ENCODE data around the gene TAC3.
"Not testable (repeated sequence)": the region's sequence is repeated elsewhere in the genome, so short reads cannot be mapped to it uniquely, and the experiment has no call there.

TAC3 gene

DNA sequence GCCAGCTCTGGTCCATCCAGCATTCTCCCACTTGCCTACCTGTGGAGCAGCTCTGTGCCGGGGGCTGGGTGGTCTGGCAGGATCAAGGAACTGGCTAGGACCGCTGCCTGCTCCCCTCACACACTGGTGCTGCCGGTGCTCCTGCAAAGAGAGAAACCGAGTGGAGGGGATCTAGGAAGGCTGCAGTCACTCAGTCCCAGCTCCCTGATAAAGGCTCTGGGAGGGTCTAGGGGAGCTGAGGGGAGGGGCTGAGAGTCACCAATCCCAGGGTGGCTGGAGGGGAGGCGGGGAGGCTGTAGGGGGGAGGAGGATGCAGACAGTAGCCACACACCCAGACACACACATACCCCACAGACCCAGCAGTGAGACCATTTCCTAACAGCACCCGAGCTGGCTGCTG is at the start of gene TAC3:
Gene TAC3, minus strand, starts transcription at position 182 of the 400 bp plus-strand sequence. CDS start 732 bp downstream, outside the sequence.
- no peak for DNase-seq

DNA sequence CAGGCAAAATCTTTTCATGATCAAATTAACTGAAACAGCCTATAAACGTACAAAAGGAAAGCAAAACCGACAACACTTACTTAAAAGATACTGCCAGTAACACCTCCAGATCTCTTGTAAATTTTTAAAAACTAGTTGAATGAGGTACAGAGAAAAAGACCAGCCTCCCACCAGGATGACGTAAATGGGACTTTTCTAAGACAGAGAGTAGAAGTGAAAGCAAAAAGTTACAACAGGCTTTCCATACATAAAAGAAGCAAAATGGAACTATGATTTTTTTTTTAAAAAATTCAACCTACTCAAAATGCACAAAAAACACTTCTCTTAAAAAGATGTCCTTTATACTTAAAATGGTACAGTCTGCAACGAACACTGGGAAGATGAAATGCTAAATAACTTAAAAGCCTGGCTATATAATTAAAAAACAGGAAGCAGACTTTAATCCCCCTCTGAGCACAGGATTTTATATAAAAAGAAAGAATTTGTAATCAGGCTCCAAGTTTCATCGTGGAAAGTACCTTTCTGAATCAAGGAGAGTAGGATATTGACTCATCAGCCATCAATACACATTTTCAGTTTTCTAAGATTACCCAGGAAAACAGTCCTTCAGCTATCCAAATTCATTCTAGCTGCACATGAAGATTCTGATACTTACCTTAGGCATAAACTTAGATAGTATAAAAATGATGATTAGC is 47.8 kb upstream of the TAC3 start:
- peak; percentile 9 to 68 for DNase-seq

DNA sequence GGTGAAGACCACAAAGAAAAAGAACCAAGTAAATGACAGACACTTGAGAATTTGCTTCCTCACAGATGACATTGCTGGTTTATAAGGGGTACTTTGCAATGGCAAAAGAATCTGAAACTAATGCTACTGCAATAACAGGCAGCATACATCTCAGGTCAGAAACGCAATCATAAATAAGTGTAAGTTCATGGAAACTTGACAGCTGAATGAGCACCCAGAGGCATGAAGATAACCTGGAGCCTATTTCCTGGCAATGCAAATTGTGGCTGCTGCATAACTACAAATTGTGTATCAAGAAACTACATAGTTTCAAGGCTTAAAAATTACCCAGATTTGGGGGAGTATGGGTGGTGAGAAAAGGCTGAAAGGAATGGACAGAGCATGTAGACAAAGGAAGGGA is 42.1 kb upstream of the TAC3 start:
- no peak for DNase-seq

DNA sequence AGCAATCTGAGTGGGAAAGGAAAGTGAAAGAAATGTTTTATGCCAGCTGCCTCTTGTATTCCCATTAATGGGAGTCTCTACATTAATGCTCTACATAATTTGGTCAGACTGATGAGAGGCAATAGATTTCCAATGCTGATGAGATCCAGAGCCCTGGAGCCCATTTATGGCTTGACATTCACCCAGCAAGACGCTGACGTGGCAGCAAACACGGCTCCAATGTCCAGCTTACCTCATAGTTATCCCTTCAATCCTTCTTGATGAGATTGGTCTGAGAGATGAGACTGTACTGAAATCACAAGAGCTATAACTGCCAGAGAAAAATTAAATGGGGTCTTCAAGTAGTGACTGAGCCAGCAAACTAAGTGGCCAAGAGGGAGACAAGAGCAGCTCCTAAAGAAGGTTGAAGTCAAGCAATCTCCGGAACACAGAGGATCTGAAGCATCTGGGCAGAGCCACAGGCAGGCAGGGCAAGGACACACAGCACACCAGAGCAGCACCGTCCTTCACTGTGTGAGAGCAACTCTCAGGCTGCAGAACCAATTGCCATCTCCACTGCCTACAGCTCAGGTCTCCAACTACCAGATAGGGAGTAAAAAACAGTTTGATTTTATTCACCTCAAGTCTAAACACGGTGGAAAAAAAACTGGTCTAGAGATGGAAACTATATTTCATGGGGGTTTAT is 40.9 kb upstream of the TAC3 start:
- no peak for DNase-seq

DNA sequence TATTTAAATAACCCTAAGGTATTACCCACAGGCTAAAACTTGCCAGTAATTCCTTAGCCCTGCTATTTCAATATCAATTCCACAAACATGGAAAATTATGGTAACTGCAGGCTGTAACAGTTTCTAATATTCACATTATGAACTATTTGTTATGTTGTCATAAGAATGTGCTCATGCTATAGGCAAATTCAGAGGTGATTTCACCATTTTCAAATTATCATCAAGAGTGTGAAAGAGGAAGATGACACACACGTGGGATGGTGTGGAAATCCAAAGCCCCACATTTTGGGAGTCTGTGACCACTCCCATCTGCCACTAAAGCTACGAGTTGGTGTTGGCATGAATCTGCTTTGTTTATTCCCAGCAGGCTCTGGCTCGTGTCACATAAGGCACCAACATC is 39.5 kb upstream of the TAC3 start:
- DNase-seq, result no peak

DNA sequence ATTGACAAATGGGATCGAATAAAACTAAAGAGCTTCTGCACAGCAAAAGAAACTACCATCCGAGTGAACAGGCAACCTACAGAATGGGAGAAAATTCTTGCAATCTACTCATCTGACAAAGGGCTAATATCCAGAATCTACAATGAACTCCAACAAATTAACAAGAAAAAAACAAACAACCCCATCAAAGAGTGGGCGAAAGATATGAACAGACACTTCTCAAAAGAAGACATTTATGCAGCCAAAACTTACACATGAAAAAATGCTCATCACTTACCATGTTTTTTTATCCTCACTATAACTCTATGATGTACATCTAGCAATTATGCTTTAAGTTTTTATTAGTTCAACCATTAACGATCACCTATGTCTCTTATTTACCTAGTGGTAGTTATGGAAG is 37.6 kb upstream of the TAC3 start:
- DNase-seq, result not testable (repeated sequence)

DNA sequence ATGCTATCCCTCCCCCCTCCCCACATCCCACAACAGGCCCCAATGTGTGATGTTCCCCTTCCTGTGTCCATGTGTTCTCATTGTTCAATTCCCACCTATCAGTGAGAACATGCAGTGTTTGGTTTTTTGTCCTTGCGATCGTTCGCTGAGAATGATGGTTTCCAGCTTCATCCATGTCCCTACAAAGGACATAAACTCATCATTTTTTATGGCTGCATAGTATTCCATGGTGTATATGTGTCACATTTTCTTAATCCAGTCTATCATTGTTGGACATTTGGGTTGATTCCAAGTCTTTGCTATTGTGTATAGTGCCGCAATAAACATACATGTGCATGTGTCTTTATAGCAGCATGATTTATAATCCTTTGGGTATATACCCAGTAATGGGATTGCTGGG is 36.8 kb upstream of the TAC3 start:
- DNase-seq, result not testable (repeated sequence)

DNA sequence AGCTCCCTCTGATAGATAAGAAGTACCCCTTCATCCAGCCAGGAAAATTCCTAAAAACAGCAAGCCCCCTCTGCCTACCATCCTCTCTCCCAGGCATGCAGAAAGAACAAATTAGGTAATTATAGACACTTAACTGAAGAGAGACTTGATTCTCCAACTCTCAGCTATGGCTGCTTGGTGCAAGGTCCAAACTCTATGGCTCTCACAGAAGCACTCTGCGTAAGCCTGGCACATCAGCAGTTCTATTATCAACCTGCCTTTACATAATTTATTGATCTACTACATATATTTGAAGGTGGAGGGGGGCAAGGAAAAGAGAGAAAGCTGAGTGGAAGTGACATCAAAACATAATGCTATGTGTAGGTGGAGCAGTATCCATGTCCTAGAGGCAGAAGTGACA is 34.7 kb upstream of the TAC3 start:
- DNase-seq, result no peak

DNA sequence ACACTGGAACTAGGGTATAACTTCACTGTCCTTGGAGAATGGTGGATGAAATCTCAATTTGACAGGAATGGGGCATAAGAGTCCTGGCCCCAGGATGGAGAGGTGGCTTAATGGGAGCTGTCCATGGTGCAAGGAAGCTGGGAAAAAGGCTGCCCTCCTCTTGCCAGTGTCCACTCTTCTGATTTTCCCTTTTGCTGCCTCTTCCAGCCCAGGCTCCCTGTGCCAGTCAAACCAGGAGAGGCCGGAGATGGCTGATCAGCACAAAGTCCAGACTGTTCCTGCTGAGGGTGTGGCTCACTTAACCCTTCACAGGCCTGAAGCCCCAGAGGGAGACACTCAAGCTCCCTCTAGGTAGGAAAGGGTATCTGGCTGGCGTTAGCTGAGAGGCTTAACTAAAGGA is 33.6 kb upstream of the TAC3 start, which contains the start of gene MYO1A:
Gene MYO1A, minus strand, starts transcription at position 240 of the 400 bp plus-strand sequence. CDS start 1,806 bp downstream, outside the sequence.
- DNase-seq, result no peak

DNA sequence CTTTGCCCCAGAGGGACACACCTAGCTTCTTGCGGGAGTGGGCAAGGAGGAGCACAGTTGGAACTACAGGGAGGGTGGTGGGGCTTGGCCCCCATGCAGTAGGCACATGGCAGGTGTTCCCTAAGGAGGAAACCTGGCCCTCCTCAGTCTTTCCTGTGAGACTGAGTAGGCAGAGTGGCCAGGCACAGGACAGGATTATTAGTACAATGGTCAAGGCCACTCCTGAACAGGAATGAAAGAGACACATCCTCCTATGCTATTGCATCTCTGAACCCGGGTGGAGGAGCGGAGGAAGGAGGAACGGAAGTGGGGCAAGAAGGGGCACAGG is 32.8 kb upstream of the TAC3 start:
- DNase-seq, result no peak

DNA sequence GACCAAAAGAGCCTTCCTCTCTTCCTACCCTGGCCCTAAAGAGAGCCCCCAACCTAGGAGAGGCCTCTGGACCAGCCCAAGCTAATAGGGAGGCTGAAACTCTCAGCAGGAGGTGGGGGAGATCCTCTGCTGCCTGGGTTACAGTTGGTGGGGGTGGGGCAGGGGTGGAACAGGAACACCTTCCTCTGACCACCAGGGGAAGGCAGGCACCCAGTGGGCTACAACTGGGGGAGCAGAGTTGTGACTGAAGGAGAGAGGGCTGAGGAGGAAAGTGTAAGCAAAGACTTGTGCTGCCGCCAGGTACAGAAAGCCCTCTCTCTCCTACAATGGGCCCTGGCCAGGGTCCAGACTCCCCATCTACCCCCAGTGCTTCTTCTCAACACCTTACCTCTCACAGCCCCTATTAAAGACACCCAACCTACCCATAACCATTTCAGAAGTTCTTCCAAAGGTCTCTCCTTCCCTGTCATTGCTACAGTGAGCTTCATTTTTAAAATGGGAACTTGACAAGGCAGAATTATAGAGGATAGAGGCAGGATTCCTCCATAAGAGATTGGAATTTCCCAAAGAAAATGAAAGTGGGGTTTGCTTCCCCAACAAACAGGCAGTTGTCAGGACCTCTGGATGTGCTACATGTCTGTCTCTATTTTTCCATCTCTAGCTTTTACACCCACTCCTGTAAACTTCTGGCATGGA is 32.2 kb upstream of the TAC3 start:
- DNase-seq, result no peak

DNA sequence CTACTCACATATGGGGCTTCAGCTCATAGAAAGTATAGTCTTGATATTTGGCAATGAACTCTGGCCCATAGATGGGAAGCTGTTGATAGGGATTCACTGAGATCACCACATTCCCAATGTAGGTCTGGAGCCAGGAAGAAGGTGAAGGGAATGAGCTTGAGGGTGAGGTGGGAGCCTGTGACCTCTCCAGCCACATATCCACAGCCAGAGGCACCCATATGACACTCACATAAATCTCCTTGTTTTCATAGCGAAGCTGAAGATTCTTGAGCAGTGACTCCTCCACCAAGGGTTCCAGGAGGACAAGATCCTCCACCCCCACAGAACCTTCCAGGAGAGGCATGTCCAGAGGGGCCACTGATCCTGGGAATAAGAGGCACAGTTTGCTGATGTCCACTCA is 31.7 kb upstream of the TAC3 start:
- DNase-seq, result no peak

DNA sequence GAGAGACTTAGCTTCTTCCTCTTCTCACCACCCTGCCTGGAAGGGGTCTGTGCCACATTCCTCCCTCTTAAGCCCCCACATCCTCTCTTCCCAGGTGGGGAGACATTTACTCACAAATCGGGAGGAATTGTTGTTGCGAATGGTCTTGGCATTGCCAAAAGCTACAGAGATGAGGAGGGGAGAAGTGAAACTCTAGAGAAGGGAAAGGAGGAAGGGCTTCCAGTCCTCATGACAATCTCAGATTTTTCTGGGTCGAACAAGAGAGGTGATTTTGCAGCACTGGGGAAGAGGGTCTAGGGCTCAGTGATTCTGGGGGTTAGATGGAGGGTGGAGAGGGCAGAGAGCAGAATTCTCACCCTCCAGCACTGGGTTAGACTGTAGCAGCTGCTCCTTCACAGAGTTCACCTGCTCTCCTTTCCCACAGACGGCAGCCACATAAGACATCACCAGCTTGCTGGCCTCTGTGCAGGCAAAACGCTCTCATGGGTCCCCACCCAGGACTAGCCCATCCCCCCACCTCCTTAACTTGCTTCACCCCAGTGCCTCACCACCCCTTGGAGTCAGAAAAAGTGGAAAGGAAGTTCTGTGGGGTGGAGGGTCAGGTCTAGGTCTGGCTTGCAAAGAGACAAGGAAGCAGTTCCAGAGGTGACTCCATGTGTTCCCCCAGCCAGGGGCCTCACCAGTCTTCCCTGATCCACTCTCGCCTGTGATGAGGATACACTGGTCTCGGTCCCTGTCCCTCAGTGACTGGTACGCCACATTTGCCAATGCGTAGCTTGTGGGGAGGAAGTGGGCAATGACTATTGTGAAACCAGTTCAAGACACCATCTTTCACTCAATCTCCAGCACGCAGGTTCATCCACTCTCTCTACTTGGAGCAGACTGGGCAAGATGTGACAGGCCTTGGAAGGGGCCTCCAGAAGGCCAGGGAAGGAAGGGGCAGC is 30.9 kb upstream of the TAC3 start:
- DNase-seq, result no peak

DNA sequence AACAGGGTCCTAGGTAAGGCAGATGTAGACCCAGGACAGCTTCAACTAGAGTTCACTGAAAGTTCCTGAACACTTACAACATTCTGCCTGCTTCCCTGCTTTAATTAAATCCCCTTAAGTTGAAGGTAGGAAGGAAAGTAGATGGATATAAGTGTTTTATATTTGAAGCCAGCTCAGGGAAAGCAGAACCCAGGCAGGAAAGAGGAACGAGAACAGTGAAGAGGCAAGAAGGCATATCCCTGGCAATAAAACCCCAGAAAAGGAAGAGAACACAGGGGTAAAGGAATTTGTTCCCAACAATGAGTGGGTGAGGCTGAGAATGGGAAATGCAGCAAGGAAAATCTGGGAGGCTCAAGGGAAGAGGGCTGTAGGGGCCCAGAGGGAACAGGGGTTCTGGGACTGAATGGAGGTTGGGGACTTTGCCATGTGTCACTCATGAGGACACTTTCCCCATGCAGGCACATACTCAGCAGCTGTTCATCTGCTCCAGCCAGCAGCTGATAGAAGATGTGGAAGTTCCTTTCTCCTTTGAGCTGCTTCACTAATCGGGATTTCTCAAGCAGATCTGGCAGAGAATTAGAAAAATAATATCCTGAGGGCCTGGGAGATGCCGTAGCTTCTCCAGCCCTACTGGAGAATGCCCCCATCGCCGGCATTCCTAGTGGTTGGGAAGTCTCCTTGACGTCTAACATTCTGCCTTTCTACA is 29.9 kb upstream of the TAC3 start:
- DNase-seq, result no peak

DNA sequence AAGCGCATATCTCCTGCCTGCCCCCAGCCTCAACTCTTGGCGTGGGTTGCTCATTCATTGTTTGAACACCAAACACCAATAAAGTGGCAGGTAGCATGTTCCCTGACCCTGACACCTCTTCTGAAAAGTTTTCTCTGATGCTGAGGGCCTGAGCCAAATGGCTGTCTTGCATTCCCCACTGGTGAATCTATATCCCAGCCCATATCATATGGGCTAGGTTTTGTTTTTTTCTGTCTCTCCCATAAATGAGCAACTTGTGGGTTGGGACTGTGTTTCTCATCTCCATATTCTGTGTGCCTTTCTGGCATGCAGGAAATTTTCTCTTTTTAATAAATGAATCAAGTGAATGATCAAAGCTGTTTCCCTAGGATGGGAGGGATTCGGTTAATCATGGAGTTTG is 28.6 kb upstream of the TAC3 start:
- no peak for DNase-seq

DNA sequence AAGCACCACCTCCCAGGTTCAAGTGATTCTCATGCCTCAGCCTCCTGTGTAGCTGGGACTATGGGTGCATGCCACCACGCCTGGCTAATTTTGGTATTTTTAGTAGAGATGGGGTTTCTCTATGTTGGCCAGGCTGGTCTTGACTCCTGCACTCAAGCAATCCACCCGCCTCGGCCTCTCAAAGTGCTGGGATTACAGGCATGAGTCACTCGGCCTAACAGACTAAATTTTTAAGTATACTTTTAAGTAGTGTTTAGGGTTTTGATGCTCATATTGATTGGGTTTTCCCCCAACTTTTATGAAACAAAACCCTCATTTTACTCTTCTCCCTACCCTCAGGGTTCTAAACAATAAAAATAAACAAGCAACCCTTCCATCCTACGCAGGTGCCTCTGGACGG is 28.1 kb upstream of the TAC3 start:
- no peak for DNase-seq

DNA sequence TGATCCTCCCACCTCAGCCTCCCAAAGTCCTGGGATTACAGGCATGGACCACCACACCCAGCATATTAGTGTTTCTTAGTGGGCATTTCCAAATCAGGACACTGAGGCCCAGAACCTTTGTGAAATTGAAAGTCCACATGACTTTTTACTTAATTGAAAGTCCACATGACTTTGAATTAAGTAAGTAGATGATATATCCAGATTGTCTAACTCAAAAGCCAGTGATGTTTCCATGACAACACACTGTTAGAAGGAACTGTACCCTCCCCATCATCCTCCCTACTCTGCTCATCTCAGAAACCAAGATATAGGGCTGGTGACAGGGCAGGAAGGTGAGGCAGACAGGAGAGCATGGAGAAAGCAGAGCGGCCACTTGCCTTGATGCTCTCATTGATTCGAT is 26.4 kb upstream of the TAC3 start:
- DNase-seq, result no peak

DNA sequence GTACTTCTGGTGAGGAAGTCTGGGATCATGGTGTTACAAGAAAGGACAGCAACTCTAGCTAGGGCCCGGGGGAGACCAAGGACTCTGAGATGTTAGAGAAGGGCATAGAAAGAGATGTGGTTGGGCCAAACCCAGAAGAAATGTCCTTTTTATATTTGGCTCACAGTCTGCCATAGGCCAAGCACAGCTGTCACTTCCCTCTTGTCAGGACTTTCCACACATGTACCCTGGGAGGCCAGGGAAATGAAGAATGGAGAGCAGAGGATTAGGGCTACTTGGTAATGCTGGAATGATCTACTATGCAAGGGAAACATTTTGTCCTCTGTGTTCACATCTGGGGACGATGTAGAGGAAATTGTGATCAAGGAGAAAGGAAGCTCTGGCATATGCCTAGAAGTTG is 24.4 kb upstream of the TAC3 start:
- DNase-seq, result no peak

DNA sequence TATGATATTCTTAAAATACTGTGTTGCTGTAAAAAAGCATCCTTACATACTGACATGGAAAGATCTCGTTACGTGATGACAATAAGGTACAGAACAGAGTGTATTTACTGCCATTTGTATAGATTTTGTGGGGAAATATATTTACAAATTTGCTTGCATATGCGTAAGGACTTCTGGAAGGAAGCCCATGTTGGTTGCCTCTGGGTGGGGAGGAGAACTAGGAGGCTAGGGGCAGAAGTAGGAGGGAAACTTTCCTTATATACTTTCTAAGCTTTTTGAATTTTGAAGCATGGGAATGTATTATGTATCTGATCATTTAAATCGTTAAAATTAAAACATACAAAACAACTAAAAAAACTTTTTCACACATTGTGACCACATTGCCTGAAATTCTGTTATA is 23.9 kb upstream of the TAC3 start:
- no peak for DNase-seq

DNA sequence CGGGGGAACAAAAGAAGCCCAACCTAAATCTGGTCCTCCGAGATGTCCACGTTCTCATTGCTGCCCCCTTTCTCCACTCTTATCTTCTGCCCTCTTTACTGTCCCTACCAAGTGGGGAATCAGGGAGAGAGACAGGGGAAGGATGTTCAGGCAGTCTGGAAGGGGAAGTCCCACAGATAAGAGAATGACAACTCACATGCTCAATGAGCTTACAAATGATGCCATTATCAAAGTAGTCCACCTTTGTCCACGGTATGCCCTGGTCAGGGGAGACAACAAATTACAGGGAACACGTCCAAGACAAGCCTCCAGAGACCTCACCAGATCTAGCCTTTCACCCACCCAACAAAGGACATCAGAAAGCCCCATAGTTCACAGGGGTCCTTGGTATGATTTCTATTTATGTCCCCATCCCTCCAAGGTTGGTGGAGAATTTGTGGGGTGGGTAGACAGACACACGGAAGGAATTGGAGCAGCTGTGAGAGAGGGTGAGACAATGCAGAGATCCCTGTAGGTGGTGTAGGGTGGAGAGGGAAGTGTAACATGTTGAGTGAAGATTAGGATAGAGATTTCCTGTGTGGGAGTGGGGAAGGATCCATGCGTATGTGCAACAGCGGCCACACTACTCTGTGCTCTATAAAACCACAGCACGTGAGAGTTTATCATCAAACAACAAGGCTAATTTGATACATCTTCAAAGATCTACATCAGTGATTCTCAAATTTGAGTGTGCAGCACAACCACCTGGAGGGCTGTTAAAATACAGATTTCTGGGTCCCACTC is 22.9 kb upstream of the TAC3 start:
- no peak for DNase-seq

DNA sequence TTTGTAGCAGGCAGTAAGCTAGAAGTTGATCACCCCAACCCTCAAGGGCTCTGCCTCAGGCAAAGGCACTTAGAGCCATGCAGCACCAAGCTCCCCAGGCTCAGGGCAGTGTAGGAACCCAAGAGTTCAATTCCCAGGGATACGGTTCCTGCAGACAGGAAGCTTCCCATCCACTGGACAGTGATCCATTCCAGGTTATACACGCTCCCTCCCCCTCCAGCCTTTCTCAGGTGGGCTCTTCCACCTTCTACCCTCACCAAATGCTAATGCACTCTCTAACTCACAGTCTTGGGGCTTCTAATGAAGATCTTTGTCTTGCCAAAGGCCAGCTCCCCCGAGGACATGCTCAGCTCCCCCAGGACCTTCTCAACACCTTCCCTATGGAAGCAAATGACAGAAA is 20.9 kb upstream of the TAC3 start:
- DNase-seq, result no peak

DNA sequence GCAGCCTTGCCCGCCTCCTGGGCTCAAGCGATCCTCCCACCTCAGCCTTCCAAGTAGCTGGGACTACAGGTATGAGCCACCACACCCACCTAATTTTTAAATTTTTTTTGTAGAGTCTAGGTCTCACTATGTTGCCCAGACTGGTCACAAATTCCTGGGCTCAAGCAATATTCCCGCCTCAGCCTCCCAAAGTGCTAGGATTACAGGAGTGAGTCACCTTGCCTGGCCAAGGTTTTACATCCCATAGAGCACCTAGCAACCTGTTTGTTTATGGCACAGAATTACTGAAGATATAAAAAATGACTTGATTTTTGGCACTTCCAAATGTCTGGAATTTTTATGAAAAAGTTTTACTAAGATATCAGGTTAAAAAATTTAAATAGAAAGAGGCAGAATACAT is 17.1 kb upstream of the TAC3 start:
- no peak for DNase-seq

All from stimulated activated CD4-positive, alpha-beta T cell treated with anti-CD3 and anti-CD28 coated beads, Interleukin-4, amount 100 ng/mL, for 4 hours (primary cell).